Measurements from ENCODE around the gene MINDY2. TPM values are rescaled to one million over a fixed set of nuclear protein-coding genes. Genes with fewer than 3 reads are reported as not detected.

Gene MINDY2
- total RNA-seq, 4 donors from 2014 or later = 17.2 to 62.1 (median 27.7) TPM

DNA sequence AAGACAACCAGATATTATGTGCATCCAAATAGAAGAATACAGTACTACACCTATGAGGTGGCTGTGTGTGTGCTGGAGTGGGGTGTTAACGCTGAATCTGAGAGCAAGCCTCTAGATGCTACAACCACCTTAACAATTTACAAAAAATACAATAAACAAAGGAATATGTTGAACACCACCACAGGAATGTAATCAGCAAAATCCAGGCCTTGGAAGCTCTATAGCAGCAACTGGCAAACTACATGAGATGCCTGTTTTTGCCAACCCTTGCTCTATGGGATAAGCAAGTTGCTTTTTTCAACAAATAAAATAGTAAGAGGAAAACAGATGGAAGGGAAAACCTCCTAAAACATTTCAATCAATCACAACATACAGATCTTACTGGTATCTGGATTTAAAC, 138.5 kb downstream of the MINDY2 start:
- H3K36me3 ChIP-seq = no peaks in the 10 kb centered on the region
- H3K4me3 ChIP-seq = no peak overlapping the region
- H3K9me3 ChIP-seq = no peaks in the 10 kb centered on the region
- no peak for DNase-seq
- intact Hi-C loops (cut with DNase I; ENCODE audit: low total_unique reads) = no loop called here
- H3K4me1 ChIP-seq = no peaks in the 10 kb centered on the region
- TF ChIP-seq, protein P1, sequence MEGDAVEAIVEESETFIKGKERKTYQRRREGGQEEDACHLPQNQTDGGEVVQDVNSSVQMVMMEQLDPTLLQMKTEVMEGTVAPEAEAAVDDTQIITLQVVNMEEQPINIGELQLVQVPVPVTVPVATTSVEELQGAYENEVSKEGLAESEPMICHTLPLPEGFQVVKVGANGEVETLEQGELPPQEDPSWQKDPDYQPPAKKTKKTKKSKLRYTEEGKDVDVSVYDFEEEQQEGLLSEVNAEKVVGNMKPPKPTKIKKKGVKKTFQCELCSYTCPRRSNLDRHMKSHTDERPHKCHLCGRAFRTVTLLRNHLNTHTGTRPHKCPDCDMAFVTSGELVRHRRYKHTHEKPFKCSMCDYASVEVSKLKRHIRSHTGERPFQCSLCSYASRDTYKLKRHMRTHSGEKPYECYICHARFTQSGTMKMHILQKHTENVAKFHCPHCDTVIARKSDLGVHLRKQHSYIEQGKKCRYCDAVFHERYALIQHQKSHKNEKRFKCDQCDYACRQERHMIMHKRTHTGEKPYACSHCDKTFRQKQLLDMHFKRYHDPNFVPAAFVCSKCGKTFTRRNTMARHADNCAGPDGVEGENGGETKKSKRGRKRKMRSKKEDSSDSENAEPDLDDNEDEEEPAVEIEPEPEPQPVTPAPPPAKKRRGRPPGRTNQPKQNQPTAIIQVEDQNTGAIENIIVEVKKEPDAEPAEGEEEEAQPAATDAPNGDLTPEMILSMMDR (IDR thresholded peaks at IDR 0.05) = no peak
- no peak for TF ChIP-seq POLR2A (IDR thresholded peaks at IDR 0.05)
- H3K27me3 ChIP-seq = no peaks in the 10 kb centered on the region
- no peak overlapping the region for H3K27ac ChIP-seq

DNA sequence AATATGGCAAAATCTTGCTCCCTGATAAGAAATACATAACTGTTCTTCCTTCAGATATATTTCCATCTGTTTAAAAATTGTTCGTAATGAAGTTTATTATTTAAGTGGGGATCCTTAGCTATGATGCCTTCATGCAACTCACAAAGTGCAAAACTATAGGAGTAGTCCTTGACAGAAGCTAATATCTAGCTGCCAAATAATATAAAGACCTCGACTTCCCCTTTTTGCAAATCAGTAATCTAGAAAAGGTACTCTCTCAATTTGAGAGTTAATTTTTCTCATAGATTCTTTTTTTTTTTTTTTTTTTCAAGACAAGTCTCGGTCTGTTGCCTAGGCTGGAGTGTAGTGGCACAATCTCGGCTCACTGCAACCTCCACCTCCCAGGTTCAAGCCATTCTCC, 139.4 kb downstream of the MINDY2 start:
- Histone ChIP-seq H3K9me3 (no peaks in the 10 kb centered on the region), H3K27ac (no peak overlapping the region), H3K4me1 (no peaks in the 10 kb centered on the region), H3K27me3 (no peaks in the 10 kb centered on the region), H3K4me3 (no peak overlapping the region), H3K36me3 (no peaks in the 10 kb centered on the region)
- TF ChIP-seq, protein P1 (IDR thresholded peaks at IDR 0.05) = no peak
- TF ChIP-seq POLR2A (IDR thresholded peaks at IDR 0.05) = no peak
- intact Hi-C loops (cut with DNase I; ENCODE audit: low total_unique reads) = no loop called here
- DNase-seq = no peak

Small RNAs within 50 kb of the gene (small RNA-seq; reads per million reads assigned to genes)
- gene RF00012 (not detected), gene ZNF444P1 (not detected)

Other genes starting within 250 kb of the MINDY2 start
- gene ADAM10, start 21.6 kb upstream of the MINDY2 start, total RNA-seq = 100 to 1,000 TPM in 2 of 4 donors, 10 to 100 TPM in 2; 41.8 to 208 (median 110) TPM
- gene SLTM, start 162.4 kb downstream of the MINDY2 start, total RNA-seq = 100 to 1,000 TPM in 3 of 4 donors, 10 to 100 TPM in 1; 26.4 to 140 (median 126) TPM
- 10 to 100 TPM; 25.9 to 43.9 (median 30.5) TPM for gene RNF111, start 216.4 kb downstream of the MINDY2 start, total RNA-seq